BLaER1 (cell line): ENCODE results near the gene NQO1.

ENCODE experiments used
- H3K27ac ChIP-seq: shearing (Covaris generic); formaldehyde crosslinking; 2 replicates; pipeline ENCODE4 v1.8.1; 2022
- H3K27me3 ChIP-seq: shearing (Covaris generic); formaldehyde crosslinking; 2 replicates; pipeline ENCODE4 v1.8.1; 2022
- H3K36me3 ChIP-seq: shearing (Covaris generic); formaldehyde crosslinking; 2 replicates; pipeline ENCODE4 v1.8.1; 2022
- H3K4me1 ChIP-seq: shearing (Covaris generic); formaldehyde crosslinking; 2 replicates; pipeline ENCODE4 v1.8.1; 2022
- H3K4me2 ChIP-seq: shearing (Covaris generic); formaldehyde crosslinking; 2 replicates; pipeline ENCODE4 v1.8.1; 2022
- H3K4me3 ChIP-seq: shearing (Covaris generic); formaldehyde crosslinking; 2 replicates; pipeline ENCODE4 v1.8.1; 2022
- H3K9ac ChIP-seq: shearing (Covaris generic); formaldehyde crosslinking; 2 replicates; pipeline ENCODE4 v1.8.1; 2022
- H3K9me3 ChIP-seq: shearing (Covaris generic); formaldehyde crosslinking; 2 replicates; pipeline ENCODE4 v1.8.1; 2022
- H4K20me1 ChIP-seq: shearing (Covaris generic); formaldehyde crosslinking; 2 replicates; pipeline ENCODE4 v1.8.1; 2022
- Cebpa-rat ChIP-seq: shearing (Covaris generic); IDR thresholded peaks from 2 replicates; pipeline ENCODE4 v1.8.1; 2022

Gene NQO1

DNA sequence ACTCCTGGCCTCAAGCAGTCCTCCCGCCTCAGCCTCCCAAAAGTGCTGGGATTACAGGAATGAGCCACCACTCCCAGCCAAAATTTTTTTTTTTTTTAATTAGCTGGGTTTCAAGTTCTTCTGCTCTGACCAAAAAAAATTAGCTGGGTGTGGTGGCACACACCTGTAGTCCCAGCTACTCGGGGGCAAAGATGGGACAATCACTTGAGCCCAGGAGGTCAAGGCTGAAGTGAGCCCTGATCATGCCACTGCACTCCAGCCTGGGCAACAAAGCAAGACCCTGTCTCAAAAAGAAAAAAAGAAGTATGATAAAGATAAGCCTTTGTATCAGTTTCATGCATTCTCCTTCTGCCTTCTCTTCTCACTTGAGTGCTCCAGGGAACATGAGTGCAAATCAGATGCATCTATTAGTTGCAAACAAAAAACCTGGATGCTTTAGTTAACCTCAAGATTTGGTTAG lies 1.9 kb downstream of the NQO1 start:
- Histone ChIP-seq H3K4me3 (no peak overlapping the region), H3K36me3 (no peaks in the 10 kb centered on the region), H3K27me3 (no peaks in the 10 kb centered on the region), H3K4me1 (peaks cover 45% of the 10 kb centered on the region), H3K4me2 (no peak overlapping the region), H3K9ac (no peak overlapping the region), H3K9me3 (no peaks in the 10 kb centered on the region), H3K27ac (no peak overlapping the region), H4K20me1 (no peaks in the 10 kb centered on the region)
- TF ChIP-seq Cebpa-rat, result no peak

DNA sequence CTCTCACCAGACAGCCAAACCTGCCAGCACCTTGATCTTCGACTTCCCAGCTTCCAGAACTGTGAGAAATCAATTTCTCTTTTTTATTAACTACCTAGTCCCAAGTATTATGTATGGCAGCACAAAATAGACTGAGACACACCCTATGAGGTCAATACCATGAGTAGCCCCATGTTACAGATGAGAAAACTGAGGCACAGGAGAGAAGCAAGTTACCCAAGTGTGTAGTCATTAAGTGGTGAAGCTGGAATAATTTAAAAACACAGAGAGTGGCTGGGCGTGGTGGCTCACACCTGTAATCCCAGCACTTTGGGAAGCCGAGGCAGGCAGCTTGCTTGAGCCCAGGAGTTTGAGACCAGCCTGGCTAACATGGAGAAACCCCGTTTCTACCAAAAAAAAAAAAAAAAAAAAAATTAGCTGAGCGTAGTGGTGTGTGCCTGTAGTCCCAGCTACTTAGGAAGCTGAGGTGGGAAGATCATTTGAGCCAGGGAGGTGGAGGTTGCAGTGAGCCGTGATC lies 4.9 kb downstream of the NQO1 start:
- no peak overlapping the region for H3K4me3 ChIP-seq
- H3K4me1 ChIP-seq, result peaks cover 20% of the 10 kb centered on the region
- TF ChIP-seq Cebpa-rat, result no peak
- H4K20me1 ChIP-seq, result no peaks in the 10 kb centered on the region
- no peaks in the 10 kb centered on the region for H3K27me3 ChIP-seq
- H3K9me3 ChIP-seq, result no peaks in the 10 kb centered on the region
- H3K4me2 ChIP-seq, result no peak overlapping the region
- H3K27ac ChIP-seq, result no peak overlapping the region
- peaks cover 9% of the 10 kb centered on the region; the same call in 1 of the 2 replicates for H3K36me3 ChIP-seq
- H3K9ac ChIP-seq, result no peak overlapping the region

DNA sequence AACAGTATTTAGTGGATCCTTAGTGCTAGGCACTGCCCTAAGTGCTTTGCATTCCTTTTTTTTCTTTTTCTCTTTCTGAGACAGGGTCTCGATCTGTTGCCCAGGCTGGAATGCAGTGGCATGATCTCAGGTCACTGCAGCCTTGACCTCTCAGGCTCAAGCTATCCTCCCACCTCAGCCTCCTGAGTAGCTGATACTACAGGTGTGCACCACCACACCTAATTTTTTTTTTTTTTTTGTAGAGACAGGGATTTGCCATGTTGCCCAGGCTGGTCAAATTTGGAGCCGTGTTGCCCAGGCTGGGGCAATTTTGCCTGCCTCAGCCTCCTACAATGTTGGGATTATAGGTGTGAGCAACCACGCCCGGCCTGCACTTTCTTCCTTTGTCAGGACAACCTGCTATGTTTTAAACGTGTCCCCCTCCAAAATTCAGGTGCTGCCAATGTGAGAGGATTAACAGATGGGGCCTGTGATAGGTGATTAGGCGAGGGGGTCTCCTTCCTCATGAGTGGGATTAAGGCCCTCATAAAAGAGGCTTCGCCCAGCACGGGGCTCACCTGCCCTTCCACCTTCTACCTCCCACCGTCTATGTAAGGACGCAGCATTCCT lies 5.4 kb downstream of the NQO1 start:
- TF ChIP-seq Cebpa-rat, result no peak
- Histone ChIP-seq H3K4me3 (no peak overlapping the region), H4K20me1 (no peaks in the 10 kb centered on the region), H3K27me3 (no peaks in the 10 kb centered on the region), H3K27ac (no peak overlapping the region), H3K4me2 (no peak overlapping the region), H3K36me3 (peaks cover 9% of the 10 kb centered on the region), H3K9ac (0 out of 2 replicates have a peak overlapping the region, but pooled peaks have one; percentile 15), H3K9me3 (no peaks in the 10 kb centered on the region), H3K4me1 (peaks cover 17% of the 10 kb centered on the region)

DNA sequence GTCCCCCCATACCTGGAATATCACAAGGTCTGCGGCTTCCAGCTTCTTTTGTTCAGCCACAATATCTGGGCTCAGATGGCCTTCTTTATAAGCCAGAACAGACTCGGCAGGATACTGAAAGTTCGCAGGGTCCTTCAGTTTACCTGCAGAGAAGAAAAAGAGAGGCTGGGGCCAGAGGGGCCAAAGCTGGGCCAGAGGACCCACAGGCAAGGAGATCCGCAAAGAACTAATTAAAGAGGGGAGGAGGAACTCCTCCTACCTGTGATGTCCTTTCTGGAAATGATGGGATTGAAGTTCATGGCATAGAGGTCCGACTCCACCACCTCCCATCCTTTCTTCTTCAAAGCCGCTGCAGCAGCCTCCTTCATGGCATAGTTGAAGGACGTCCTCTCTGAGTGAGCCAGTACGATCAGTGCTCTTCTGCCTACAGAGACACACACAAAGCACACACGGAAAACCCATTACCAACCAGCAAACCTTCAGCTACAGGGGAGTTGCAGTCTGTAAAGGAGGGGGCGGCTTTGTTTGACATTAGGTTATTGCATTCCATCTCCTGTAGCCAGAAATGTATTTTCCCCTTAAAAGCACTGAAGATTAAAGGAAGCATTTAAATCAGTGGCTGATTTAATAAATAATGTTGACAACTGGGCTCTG lies 8.1 kb downstream of the NQO1 start:
- Histone ChIP-seq H3K36me3 (peaks cover 18% of the 10 kb centered on the region), H3K27ac (no peak overlapping the region), H3K9me3 (no peaks in the 10 kb centered on the region), H3K4me1 (no peaks in the 10 kb centered on the region), H3K9ac (no peak overlapping the region), H3K4me3 (no peak overlapping the region), H3K4me2 (no peak overlapping the region), H4K20me1 (no peaks in the 10 kb centered on the region), H3K27me3 (no peaks in the 10 kb centered on the region)
- TF ChIP-seq Cebpa-rat, result no peak

DNA sequence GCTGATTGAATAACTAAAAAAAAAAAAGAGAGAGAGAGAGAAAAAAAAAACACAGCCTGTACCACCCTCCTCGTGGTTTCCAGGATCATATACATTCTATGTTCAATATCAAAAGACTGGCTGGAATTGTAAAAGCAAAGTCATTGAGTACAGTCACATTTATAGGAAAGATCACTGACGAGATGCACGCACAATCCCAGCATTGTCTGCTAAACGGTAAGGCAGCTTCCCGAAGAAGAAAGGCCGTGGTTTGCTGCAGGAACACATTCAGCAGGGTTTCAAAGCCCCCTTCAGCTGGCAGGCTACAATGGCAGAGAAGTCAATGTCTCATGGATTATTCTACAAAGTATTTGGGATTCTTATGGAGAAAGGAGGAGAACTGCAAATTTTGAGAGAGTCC lies 9.3 kb downstream of the NQO1 start:
- H3K4me3 ChIP-seq, result no peak overlapping the region
- H3K4me2 ChIP-seq, result no peak overlapping the region
- H3K9ac ChIP-seq, result no peak overlapping the region
- no peaks in the 10 kb centered on the region for H3K4me1 ChIP-seq
- H3K9me3 ChIP-seq, result no peaks in the 10 kb centered on the region
- no peaks in the 10 kb centered on the region for H3K27me3 ChIP-seq
- no peak overlapping the region for H3K27ac ChIP-seq
- TF ChIP-seq Cebpa-rat, result no peak
- peaks cover 30% of the 10 kb centered on the region for H3K36me3 ChIP-seq
- no peaks in the 10 kb centered on the region for H4K20me1 ChIP-seq

DNA sequence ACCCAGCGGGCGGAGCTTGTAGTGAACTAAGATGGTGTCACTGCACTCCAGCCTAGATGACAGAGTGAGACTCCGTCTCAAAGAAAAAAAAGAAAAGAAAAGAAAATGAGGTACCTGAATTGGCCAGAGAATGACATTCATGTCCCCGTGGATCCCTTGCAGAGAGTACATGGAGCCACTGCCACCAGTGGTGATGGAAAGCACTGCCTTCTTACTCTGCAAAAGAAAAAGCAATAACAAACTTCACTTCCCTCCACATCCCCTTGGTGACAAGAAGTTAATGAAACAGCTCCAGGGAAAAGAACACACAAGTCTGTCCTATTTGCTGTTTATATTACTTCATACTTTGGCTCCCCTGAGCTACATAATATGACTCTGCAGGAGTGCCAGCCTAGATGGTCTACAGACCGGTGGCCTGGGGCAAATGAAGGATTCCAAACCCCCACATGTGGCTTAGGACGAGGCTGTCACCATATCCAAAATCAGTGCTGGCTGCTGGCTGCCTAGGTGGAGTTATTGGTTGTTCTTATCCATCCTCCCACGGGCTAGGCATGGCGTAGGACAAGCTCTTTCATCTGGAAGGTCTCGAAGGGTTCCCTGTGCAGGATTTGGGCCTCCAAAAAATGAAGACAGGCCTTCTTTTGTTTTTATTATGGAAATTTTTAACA lies 13.3 kb downstream of the NQO1 start:
- H3K4me1 ChIP-seq, result no peaks in the 10 kb centered on the region
- no peak for TF ChIP-seq Cebpa-rat
- H3K9me3 ChIP-seq, result no peaks in the 10 kb centered on the region
- H3K27ac ChIP-seq, result no peak overlapping the region
- peaks cover 40% of the 10 kb centered on the region for H3K36me3 ChIP-seq
- no peaks in the 10 kb centered on the region for H3K27me3 ChIP-seq
- H3K4me3 ChIP-seq, result no peak overlapping the region
- H3K9ac ChIP-seq, result no peak overlapping the region
- no peaks in the 10 kb centered on the region for H4K20me1 ChIP-seq
- H3K4me2 ChIP-seq, result no peak overlapping the region

DNA sequence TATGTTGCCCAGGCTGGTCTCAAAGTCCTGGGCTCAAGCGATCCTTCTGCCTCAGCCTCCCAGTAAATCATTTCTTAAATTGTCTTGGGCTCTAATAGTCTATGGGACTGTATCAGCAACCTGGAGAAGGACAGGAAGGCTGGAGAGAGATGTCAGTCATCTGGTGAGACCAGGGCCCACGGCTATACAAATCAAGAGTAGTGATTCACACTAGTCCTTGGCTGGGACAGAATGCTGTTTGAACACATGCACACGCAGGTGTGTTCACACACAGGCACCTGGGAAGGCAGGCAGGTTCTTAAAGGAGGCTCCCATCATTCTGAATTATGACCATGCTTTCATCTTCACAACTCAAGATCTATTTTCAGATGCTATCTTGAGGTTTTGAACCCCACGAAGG lies 14.1 kb downstream of the NQO1 start:
- Histone ChIP-seq H3K36me3 (peaks cover 37% of the 10 kb centered on the region), H4K20me1 (no peaks in the 10 kb centered on the region), H3K9ac (no peak overlapping the region), H3K9me3 (no peaks in the 10 kb centered on the region), H3K4me3 (no peak overlapping the region), H3K27me3 (no peaks in the 10 kb centered on the region), H3K4me2 (no peak overlapping the region), H3K4me1 (no peaks in the 10 kb centered on the region), H3K27ac (no peak overlapping the region)
- TF ChIP-seq Cebpa-rat, result no peak

DNA sequence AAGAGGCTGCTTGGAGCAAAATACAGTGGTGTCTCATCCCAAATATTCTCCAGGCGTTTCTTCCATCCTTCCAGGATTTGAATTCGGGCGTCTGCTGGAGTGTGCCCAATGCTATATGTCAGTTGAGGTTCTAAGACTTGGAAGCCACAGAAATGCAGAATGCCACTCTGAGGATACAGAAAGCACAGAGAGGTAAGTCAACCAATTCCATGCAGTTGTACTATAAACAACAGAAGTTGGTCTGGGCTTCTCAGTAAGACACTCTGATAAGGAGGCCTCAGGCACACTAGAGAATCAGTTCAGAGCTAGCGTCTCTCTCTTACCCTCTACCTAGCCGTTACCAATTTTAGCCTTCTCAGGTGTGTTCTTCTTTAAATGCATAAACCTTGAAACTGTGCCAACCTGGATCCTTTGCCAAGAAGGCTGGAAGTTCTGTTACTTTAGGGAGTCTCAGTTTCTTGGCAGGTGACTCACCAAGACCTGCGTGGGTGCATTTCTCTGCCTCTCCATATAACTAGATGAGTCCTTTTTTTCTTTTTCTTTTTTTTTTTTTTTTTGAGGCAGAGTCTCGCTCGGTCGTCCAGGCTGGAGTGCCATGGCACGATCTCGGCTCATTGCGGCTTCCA lies 15.1 kb downstream of the NQO1 start:
- Histone ChIP-seq H3K4me1 (no peaks in the 10 kb centered on the region), H3K4me3 (no peak overlapping the region), H3K27me3 (no peaks in the 10 kb centered on the region), H3K9ac (no peak overlapping the region), H3K4me2 (no peak overlapping the region), H3K27ac (no peak overlapping the region), H4K20me1 (no peaks in the 10 kb centered on the region), H3K9me3 (no peaks in the 10 kb centered on the region), H3K36me3 (peaks cover 38% of the 10 kb centered on the region)
- no peak for TF ChIP-seq Cebpa-rat

DNA sequence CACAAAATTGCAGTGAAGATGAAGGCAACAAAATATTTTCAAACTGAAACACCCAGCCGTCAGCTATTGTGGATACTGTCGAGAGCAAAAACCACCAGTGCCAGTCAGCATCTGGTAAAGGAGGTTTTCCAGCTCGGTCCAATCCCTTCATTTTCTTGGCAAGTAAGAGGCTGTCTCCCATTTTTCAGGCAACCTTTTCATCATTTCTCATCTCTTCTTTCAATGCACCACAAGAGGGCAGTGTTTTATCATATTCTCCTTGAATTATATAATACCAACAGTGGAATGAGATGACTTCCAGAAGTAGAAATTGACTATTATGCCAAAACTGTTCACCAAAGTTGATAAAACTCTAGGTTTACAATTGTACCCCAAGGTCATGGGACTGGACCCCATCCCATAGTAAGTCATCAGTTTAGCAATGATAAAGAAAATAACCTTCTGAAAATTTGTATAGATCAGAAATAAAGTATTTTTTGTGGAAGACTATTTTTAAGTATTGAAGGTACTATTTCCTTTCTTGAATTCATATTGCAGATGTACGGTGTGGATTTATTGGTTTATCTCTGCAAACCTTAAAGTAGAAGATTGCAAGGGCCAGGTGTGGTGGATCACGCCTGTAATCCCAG lies 16.8 kb downstream of the NQO1 start:
- H3K9me3 ChIP-seq, result no peaks in the 10 kb centered on the region
- no peak overlapping the region for H3K4me2 ChIP-seq
- H4K20me1 ChIP-seq, result no peaks in the 10 kb centered on the region
- H3K27ac ChIP-seq, result no peak overlapping the region
- H3K36me3 ChIP-seq, result peaks cover 36% of the 10 kb centered on the region
- H3K9ac ChIP-seq, result no peak overlapping the region
- no peaks in the 10 kb centered on the region for H3K4me1 ChIP-seq
- TF ChIP-seq Cebpa-rat, result no peak
- no peak overlapping the region for H3K4me3 ChIP-seq
- no peaks in the 10 kb centered on the region for H3K27me3 ChIP-seq
